HG03139 (cell line): ENCODE measurements around the gene DNPH1.
A peak's percentile ranks its signal among the peaks of the same experiment; 100 is the strongest.

Experiments used
- ATAC-seq: cut with Tn5 transposase; IDR thresholded peaks from one replicate; pipeline ENCODE4 v1.9.1; 2021; ENCODE audit not compliant: unreplicated experiment

Gene DNPH1

DNA sequence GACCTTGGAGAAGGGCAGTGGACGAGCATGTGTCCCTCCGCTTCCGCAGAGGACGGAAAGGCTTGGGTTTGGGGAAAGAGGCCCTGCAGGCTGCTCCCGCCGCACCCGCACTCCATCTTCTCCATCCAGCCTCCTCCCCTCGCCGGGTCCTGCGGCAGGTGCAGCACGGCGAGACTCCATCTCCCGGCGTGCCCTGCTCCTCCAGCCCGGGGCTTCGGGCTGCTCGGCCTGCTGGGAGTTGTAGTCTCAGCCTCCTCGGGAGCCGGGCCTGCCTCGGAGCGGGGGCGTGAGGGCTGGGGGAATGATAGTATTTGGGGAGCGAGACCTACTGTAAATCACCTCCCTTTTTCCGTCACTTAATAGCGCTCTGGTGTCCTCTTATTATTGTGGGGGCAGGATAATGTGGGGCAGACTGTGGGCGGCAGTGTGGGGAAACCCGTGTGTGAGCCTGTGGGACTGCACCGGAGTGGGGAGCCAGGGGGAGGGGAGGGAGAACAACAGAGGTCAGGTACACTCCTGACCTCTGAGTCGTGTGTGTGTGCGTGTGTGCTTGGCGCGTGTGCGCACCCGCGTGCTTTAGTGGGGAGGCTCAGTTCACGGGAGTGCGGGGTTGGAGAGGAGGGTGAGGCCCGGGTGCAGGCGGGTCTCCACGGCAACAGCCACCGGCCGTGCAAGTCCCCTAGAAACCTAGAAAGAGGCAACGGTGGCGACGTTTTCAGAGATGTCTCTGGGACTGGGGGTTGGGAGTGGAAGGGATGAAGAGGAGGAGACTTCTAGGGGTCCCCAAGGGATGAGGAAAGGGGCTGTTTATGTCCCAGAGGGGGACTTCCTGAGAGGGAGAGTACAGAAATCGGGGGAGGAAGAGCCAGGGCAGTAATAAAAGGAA, 18.1 kb upstream of the DNPH1 start:
- peak; percentile 84 for ATAC-seq

DNA sequence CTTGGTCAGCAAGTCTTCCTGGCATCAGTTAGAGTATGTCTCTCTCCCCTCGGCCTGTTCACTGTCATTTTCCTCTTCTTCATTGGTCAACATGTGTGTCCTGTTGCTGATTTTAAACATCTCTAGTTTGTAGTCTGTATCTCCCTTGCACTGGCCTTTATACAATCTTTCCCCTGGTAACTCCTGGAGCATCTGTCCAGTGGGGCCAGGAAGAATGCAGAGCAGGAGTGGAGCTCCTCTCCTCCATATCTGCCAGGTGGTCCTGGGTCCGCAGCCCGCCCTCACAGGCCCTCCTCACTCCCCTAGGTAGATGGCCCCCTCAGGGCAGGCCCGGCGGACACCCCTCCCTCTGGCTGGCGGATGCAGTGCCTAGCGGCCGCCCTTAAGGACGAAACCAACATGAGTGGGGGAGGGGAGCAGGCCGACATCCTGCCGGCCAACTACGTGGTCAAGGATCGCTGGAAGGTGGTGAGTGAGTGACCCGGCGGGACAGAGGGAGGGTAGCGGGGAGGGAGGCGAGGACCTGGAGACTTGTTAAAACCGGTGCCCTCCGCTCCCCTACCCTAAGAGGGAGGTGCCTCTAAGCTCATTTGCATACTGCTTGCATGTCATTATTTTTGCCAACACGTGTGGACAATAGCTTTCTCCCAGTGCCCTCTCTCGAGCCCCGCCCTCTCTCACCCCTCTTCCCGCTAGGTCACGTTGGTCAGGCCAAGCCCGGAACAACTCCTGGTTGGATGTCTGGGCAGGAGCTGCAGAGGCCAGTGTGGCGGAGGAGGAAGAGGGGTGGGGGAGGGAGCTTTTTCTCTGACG, 17.2 kb upstream of the DNPH1 start:
- peak; percentile 18 for ATAC-seq

DNA sequence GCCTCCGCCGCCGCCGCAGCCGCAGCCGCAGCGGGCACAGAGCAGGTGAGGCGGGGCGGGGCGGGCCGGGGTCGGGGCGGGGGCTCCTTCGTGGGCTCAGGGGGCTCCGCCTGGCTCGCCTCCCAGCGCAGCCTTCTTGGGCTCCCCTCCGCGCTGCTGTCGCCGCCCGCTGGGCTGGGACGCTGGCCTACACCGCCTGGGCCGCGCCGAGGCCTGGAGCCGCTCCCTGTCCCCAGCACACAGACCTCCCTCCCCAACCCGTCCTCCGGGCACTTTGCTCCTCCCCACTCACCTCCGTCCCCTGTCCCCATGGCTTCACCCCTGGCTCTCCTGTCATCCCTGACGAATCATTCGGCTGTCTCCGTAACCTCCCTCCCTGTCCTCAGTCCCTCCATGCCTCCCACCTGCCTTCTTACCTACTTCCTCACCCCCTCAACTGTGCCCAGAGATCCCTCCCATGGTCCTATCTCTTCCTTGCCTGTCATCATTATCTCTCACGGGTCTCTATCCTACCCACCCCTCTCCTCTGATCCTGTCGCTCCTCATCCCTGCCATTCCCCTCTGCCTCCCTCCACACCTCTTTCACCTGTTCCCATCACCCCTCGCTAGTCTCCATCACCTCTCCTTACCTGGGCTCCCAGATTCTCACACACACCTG, 14.5 kb upstream of the DNPH1 start:
- no peak for ATAC-seq

DNA sequence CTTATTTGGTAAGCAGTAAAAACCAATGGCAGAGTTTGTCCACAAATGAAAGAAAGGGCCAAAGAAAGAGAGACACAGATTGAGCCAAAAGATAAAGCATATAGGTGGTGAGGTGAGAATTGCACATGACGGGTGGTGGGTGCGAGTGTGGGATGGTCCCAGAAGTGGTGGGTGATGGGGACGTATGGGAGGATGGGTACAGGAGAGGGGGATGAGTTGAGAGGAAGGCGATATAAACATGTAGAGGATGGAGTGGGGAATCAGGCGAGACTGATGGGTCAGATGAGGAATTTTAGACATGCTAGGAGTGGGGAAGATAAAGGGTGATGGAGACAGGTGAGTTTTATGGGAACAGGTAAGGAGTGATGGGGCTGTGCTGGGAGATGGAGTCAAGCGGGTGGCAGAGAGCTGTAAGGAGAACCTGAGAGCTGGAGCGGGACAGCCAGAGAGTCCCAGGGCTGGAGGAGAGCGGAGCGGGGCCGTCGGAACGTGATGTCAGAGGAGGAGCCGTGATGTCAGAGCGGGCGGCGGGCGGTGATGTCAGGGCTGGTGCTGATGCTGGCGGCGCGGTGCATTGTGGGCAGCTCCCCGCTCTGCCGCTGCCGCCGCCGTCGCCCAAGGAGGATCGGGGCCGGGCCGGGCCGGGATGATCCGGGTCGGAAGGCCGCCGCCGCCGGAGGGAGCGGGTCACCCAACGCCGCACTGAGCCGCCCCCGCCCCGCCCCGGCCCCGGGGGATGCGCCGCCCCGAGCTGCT, 13.8 kb upstream of the DNPH1 start, which contains the start of gene TTBK1:
TTBK1 (plus strand) TSS at position 574 of the 756 bp plus-strand sequence. CDS start 3,180 bp downstream, outside the sequence.
- no peak for ATAC-seq

DNA sequence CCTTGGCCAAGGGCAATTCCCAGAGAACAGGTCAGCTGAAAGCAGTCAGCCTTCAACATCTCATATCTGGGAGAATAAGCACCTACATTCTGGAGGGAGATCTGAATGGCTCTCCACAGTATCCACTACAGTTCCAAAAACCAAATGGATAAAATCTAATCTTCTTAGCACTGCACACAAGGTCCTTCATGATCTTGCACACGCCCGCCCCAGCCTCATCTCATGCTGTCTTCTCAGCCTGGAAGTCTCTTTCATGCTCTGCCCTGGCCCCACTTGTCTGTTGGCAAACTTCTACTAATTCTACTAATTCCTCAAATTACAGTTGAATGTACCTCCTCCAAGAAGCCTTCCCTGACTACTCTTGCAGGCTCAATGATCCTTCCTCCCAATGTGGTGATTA, 12.2 kb upstream of the DNPH1 start:
- ATAC-seq, result no peak

- ATAC-seq, result no peak
These were observed 11.7 kb upstream of the DNPH1 start for GRCh38 chr6:43240950-43241349.

DNA sequence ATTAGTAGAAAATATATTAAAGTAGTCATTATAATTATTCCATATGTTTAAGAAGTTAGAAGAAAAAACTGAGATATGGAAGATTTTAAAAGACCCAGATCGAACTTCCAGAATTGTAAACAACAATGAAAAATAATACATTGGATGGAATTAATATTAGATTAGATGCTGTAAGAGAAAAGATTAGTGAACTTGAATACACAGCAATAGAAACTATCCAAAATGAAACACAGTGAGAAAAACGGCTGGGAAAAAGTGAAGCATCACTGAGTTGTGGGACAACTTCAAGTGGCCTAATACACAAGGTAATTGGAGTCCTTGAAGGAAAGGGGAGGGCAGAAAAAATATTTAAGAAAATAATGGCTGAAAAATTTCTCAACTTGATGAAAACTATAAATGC, 9.8 kb upstream of the DNPH1 start:
- no peak for ATAC-seq

GRCh38 chr6:43235841-43236240, 6.6 kb upstream of the DNPH1 start:
- ATAC-seq, result no peak

GRCh38 chr6:43231735-43232450, 2.6 kb upstream of the DNPH1 start:
- no peak for ATAC-seq

DNA sequence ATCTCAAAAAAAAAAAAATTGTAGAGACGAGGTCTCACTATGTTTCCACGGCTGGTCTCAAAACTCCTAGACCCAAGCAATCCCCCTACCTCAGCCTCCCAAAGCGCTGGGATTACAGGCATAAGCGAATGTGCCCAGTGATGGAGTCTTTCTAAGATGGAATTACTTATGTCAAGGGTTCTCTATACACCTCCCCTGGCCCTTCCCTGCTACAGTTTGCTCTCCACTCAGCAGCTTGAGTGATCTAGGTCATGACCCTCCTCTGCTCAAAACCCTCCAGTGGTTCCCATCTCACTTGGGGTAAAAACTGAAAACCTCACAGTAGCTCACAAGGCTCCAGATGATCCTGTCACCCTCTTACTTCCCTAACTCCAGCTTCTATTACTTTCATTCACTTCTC, 1.8 kb upstream of the DNPH1 start:
- ATAC-seq, result no peak

DNA sequence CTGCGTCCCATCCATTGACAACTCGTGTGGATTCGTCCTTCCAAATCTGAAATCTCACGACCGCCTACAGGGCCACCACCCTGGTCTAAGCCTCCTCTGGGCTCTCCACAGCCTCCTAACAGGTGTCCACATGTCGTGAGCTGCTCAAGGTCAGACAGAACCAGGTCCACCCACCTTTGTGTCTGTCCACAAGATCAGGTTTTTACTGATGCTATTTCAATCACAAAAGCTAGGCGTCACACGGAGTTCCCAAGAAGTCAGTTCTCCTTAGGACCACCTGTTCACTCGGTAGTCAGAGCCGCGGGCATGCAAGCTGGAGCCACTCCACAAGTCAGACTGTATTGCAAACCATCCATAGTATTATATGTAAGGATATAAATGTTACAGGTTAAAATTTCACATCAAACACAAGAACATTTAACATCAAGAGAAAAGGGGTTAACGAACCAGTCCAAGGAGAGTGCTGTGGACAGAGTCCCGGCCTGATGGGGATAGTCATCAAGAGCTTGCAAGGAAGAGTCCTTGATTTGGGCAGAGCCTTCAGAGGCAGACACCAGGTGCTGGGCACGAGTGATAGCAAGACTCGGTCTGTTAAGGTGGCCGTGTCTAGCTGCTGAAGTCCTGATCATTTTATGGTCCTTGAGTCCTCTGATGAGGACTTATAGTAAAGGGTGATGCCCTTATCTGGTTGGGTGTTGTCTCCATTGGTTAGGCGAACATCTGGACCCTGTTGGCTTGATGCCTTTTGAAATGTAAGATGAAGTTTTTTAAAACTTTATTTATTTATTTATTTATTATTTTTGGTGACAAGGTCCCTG, 731 bp upstream of the DNPH1 start:
- ATAC-seq, result no peak

DNA sequence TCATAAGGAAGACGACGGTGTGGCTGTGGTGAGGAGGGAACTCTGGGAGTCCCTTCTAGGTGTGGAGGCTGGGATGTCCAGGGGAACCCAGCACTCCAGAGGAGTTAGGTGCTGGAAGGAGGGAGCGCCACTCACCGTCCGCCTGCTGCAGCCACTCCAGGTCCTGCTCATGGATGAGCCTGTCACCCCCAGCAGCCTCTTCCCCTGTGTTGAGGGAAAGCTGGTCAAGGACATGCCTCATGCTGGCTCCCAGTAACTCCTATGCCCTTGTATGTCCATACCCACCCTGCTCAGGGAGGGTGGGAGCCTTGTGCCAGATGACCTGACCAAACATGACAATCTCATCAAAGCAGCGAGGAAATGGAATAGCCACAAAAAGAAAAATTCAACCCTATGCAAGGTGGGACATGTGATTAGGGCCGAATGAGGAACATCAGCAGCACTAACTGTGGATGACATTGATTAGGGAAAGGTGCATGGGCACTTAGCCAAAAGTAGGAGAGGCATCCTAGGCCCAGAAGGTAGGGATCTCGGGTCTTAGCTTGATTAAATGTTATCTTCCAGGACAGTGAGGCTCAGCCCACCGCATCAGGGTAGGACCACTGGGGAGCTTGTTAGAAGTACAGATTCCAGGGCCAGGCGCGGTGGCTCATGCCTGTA, 3.0 kb downstream of the DNPH1 start:
- ATAC-seq, result no peak

- ATAC-seq, result no peak
These were observed 6.1 kb downstream of the DNPH1 start for GRCh38 chr6:43223175-43223574.

- ATAC-seq, result no peak
These were observed 6.7 kb downstream of the DNPH1 start for GRCh38 chr6:43222418-43223059.

DNA sequence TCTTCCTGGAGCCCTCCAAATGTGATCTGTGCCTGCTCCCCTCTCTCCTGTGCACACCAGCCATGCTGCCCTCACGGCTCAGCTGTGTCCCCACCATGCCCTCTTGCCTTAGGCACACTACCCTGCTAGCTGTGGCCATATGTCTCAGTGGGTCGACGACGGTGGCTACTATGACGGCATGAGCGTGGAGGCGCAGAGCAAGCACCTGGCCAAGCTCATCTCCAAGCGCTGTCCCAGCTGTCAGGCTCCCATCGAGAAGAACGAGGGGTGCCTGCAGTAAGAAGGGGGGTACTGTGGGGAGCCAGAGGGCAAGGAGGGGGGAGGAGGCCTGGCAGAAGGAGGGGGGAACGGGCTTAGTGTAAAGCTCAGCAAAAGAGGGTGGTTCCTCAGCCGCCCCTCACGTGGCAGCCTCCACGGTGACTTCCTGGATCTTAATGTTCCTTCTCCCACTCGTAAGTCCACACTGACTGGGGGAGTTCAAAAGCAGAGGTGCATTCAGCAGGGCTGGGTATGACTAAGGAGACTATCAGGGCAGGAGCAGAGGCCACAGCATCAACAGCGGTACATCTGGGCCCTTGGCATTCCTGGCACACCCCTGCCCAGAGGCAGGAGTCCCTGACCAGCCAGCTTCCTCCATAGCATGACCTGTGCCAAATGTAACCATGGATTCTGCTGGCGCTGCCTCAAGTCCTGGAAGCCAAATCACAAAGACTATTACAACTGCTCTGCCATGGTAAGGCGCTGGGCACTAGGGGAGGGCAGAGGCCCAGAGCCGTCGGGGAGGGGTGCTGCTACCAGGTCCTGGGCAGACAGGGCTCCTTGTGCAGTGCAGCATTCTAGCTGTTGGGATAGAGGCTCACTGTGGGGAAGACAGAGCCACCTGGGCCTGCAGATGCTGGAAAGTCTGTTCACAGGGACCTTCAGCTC, 8.0 kb downstream of the DNPH1 start:
- no peak for ATAC-seq

DNA sequence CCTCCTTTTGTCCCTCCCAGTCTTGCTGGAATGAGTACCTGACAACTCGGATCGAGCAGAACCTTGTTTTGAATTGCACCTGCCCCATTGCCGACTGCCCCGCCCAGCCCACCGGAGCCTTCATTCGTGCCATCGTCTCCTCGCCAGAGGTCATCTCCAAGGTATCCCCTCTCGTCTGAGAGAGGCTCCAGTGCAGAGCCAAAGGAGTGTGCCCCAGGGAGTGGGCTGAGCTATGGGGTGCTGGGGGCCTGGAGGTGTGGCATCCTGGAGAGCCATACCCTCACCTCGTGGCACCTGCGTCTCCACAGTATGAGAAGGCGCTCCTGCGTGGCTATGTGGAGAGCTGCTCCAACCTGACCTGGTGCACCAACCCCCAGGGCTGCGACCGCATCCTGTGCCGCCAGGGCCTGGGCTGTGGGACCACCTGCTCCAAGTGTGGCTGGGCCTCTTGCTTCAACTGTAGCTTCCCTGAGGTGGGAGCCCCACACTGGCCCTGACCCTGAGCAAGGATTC, 8.8 kb downstream of the DNPH1 start:
- no peak for ATAC-seq

DNA sequence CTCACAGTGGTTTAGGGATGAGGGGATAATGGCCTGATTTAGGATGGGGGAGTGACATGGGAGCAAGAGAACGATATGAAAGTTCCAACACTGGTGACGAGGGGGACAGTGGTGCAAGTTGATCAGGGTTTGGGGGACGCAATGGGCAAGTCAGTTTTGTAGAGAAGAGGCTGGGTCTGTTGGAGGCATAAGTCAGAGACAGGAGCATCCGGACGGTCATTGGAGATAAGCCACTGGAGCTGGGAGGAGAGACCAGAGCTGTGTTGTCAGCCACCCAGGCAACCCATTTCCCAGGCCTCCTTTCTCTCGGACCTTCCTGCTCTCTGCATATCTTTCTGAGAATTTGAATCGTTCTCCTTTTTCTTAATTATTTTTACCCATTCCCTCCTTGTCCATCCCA, 9.5 kb downstream of the DNPH1 start:
- ATAC-seq, result no peak
